Kidney capillary endothelial cell (primary cell): ENCODE results near the gene MOSPD3.
A peak's percentile ranks its signal among the peaks of the same experiment; 100 is the strongest.

Experiments
- DNase-seq: peaks from one replicate; pipeline ENCODE4 v3.0.0-alpha.2; 2018; ENCODE audit warnings: low spot score

MOSPD3 gene

DNA sequence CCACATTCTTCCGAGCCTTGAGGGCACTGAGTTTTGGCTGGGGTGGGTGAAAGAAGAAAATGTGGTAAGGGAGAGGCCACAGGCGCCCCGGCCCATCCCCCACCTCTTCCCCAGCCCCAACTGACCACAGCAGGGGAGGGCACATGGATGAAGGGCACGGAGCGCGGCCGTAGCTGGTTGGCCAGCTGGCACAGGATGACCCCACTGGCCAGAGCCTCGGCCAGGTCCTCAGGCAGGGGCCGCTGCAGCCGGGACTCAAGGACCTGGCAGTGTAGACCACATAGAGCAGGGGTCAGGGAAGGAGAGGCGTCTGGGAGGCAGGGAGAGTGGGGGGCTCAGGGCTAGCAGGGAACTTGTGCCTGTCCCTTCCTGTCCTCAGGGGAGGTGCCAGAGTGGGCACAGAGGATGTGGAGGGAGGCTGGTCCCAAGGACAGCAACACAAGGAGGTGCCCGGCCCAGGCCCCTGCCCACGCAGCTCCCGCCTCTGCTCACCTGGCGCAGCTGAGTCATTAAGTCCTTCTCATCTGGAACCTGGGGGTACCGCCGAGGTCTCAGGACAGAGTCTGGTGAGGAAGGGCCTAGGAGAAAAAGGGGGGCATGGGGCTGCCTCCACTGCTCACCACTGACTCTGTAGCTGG lies 36.5 kb upstream of the MOSPD3 start:
- no peak for DNase-seq

DNA sequence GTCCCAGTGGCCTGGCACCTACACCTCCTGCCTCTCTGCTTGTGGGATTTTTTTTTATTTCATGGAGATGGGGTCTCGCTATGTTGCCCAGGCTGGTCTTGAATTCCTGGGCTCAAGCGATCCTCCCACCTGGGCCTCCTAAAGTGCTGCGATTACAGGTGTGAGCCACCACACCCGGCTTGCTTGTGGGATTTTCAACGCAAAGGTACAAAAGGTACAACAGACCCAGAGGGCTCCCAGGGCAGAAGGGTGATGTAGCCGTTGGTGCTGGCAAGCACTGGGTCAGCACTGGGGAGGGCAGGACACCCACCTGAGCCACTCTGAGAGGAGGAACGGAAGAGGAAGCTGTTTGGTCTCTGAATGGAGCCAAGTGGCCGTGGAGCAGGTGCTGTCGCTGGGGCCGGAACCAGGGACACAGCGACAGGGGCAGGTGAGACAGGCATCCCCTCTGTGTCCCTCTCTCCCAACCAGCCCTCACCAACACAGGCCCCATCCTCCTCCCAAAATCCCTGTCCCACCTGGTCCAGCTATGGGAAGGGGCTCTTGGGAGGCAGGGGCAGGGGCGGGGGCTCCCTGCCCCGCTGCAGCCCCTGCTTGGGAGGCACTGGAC lies 35.9 kb upstream of the MOSPD3 start:
- no peak for DNase-seq

DNA sequence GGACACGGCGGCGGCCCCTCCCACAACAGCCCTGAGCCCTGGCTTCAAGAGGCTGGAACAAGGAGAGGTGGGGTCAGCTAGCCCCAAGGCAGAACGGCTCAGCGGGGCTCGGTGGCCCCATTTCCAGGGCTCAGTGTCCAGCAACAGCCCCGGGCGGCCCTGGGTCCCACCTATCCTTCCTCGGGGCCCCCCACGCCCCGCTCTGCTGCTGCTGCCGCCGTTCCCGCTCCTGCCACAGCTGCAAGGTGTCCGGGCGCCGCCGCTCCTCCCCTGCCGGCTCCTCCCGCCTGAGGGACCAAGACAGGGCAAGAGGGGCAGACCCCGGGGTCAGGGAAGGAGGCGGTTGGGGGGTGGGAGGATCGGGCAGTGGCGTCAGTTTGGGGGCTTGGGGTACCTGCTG lies 35.2 kb upstream of the MOSPD3 start:
- no peak for DNase-seq

DNA sequence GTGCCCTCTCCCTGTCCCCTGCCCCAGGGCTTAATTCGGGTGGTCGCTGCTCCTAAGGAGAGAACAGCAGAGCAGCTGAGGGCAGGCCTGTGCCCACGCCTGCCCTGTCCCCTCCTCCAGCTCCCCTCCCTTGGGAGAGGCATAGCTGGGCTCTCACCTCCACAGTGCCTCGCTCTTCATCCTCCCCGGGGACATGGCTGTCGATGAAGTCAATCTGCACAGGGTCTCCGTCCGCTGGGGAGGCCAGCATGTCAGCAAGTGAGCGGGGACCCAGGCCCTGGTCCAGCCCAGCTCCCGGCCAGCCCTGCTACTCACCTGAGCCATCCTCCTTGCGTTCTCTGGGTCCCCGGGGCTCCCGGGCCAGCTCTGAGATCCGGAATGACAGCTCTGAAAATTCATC lies 34.8 kb upstream of the MOSPD3 start:
- DNase-seq, result no peak

DNA sequence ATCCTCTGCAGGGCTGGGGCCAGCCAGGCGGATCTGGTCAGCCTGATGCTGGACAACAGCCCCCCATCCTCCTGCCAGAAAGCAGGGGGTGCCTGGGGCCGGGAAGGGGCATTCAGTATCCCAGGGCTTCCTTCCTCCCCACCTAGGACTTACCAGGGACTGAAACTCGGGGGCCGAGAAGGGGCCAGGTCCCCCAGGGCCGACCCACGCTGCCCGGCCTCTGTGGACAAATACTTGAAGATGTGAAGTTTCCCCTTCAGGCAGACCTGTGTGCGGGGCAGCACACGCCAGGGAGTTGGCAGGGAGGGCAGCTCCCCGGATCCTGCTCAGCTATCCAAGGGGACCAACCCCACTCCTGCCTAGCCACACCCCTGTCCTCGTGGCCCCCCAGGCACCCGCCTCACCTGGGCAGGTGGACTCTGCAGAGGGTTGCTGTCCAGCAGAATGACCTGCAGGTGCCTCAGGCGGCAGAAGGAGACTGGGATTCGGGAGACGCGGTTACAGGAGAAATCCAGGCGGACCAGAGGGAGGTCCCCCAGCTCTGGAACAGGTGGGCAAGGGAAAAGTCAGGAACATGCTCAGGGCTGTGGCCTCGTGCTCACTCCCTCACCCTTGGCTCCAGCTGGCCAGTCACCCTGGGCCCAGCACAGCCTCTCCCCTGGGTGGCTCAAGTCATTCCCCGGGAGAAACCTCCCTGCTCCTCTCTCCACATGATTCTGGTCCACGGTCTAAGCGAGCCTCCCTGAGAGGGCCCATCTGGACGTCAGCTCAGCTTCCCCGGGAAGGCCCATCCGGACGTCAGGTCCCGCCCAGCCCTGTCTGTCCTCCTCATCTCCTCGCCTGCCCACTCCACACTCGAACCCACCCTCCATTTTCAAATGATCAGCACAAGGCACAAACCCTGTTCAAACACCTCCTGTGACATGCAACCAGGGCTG lies 33.8 kb upstream of the MOSPD3 start:
- no peak for DNase-seq

DNA sequence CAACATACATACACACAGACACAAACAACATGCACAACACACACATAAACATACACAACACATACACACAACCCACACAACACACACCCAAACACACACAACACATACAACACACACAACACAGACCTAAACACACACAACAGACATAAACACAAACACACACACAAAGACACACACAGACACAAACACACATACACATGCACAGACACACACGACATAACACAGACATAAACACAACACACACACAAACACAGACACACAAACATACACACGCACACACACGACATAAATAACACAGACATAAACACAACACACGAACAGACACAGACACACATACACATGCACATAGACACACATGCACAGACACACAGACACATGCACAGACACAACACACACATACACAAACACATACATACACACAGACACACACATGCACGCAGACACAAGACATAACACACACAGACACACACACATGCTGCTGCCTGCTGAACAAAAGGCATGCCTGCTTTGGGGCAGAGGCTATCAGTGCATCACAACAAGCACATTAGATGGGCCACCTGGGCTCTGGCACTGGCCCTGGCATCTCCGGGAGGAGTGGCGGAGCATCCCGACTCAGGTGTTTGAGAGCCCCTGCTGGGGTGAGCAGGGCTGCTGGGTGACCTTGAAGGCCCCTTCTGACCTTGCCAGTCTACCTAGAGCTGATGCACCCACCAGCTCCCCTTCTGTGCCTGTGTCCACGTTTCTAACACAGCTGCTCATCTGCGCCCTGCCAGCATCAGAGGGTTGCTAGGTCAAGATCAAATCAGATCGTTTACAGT lies 31.7 kb upstream of the MOSPD3 start:
- no peak for DNase-seq

DNA sequence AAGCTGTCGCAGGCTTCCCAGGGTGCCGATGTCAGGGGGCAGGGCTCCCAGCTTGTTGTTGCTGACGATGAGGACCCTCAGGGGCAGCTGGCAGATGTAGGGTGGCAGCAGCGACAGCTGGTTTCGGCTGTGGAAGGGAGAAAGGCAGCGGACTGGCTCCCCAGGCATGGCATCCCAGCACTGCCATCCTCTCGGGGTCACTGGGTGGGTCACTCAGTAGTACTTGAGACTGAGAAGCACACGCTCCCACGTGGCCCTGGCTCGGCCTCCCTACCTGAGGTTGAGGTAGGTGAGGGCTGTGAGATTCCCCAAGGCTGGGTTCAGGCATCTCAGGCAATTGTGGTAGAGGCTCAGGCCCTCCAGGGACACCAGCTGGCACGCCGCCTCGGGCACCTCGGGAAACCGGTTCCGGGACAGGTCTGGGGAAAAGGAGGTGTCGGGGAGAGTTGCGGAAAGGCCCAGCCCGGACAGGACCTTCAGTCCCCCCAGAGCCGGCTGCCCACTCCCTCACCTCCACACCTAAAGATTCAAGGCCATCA lies 30.2 kb upstream of the MOSPD3 start:
- no peak for DNase-seq

DNA sequence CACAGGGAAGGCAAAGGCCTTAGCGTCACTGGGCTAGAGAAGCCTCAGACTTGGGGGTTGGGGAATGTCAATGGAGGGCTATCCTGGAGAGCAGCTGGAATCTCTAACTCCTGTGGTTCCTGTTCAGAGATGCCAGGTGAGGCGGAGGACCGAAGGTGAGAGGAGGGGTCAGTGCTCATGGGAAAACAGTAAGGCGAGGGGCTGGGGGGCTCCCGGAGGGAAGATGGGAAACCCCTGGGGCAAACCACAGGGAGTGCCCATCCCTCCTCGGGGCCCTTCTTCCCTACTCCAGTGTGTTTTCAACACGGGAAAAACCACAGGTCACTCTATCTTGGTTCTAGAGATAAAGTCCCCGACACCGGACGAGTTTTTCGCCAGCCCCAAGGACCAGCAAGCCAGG lies 29.7 kb upstream of the MOSPD3 start:
- no peak for DNase-seq

DNA sequence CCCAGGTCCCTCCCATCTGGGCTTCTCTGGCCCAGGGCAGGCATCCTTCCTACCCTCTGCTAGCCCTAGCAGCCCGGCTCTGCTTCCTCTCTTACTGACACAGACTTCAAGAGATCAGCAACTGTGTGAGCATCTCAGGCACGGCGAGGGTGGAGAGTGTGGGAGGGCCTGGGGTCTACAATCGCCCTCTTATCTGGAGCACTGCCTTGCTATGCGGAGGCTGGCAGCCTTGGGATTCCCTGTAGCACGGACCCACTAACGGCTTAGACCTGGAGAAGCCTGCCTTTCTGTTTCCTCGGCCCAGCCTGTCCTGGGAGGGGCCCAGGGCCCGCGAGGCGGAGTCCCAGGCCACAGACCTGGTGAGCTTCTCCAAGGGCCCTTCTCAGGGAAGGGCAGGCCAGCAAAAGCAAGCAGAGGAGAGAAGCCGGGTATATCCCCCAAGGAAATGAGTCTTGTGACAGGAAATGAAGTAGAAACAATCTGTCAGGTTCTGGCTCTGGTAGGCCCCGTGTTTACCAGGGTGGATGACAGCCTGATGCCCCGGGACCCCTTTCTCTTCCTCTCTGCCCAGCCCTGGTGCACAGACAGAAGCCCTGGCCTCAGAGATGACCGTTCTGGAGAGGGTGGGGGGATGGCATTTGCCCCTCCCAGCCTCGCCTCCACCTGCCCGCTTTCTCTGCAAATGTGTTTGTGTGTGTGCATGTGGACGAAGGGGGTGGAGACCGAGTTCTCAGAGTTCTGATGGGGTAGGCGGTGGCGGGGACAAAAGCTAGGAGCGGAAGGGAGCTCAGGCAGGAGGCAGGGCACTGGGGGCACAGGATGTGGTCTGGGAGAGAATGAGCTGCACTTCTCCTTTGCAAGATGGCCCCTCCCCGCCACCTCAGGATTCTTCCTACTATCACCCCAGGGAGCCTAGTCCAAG lies 28.9 kb upstream of the MOSPD3 start:
- DNase-seq, result peak; percentile 42

DNA sequence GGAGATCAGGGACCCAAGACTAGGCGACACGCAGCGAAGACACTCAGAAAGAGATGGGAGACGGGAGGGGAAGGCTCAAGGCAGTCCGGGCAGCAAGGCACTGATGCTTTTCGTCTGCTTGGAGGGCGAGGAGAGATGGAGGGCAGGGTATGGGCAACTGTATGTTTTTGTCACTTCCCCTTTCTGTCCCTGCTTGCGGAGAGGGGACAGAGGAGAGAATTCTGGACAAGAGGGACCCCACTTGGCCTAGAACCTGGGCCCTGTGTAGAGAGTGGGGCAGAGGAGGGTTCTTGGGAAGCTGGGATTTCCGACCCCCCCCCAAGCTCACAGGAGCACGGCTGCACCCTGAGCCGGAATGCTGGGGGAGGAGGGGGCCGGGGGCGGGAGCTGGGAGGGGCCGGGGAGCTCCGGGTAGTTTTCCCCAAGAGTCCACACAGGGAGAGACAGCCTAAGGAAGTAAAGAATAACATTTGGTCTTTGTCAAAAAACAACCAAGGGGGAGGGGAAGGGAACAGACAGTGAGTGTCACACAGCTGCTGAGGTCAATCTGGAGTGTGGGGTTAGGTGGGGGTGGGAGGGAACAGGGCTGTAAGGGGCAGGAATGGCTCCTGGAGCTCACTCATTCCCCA lies 28.2 kb upstream of the MOSPD3 start:
- DNase-seq, result no peak

DNA sequence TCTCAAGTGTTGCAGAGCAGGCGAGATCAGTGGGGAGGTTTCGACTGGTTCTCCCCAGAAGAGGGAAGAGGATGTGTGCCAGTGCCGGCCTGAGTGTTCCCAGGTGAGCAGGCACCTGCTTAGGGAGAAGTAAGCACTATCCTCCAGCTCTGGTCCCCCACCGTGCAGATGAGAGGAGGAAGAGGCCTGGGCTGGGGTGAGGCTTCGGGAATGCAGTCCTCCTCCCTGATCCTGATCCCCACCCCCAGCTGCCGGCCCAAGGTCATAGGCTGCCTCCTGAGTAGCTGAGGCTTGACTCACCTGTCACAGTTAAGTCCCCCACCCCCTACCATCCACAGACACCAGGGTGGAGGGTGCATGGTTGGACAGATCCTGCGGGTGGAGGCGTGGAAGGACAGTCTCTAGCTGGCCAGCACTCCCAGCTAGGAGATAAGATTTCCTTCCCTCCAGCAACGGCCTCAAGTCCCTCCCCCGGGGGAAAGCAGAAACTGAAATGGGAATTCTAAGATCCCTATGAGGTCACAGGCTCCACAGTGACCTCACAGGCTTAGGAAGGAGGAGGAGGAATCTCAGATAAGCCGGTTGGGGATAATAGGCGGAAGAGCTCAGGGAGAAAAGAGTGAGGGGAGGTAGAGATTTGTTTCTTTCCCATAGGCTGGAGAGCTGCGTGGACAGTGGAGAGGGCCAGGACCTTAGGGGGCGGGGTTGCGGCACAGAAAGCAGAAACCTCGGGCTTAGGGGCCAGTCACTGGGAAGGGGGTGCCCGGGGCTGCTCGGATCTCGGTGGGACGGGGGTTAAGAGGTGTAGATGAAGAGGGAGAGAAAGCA lies 27.4 kb upstream of the MOSPD3 start:
- peak; percentile 38 for DNase-seq

DNA sequence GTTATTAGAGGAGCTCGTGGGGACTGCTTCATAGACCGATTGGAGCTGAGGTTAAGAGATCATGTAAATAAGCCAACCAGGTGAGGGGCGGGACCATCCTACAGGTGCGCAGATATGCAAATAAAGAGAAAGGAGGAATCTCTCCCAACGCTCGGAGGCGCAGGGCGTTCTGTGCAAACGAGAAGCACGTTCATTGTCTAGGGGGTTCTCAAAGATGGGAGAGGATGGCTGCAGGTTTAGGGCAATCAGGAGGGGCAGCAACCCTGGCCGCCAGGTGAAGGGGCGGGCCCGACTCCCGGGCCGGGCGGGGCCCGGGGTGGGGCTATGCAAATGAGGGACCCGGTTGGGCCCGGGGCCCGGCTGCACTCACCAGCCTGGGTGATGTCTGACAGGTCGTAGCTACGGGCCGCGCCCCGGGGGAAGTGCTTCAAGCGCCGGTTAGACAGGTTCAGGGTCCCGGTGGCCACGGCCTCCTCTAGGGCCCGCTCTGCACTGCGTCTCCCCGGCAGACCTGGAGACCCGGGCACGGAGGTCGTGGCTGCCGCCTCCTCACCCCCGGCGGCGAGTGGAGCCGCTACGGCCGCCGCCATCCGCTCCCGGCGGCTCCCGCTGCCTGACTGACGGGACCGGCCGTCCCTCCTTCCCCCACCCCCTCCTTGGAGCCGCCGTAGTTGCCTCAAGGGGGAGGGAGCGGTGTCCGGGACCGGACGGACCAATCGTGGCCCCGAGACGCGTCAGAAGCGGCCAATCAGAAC lies 26.7 kb upstream of the MOSPD3 start, which contains the start of gene LRCH4:
Gene LRCH4 (minus strand): TSS at position 619 of the 755 bp plus-strand sequence. CDS start 29 bp downstream, at position 590.
- no peak for DNase-seq

DNA sequence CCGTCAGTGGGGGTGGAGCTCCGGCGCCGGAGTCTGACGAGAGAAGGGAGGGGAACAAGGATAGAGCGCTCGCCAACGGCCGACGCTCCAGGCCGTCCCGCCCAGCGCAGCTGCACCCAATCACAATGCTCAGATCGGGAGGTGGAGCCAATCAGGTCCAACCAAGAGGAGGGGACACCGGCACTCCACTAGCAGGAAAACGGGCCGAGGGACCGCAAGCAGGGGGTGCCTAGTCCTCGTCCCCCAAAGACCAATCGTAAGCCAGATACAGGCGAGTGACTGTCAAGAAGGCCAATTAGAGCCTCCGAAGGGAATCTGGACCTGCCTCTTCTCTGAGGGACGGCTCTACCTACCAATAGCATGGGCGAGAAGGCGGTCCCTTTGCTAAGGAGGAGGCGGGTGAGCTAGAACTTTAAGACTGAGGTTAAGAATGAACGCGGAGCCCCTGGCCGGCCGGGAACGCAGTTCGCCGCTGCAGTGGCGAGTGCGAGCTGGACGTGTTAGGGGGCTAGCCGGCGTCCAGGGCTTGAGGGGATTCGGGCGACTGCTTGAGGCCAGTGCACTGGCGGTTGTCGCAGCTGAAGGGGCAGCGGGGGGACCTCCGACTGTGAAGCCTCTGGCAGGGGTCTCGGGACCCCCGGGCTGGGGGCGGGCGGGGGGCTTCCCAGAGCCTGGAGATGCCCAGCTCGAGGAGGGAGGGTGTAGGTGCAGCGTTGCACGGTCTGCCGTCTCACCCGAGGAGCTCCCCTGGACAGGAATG lies 25.9 kb upstream of the MOSPD3 start, which contains the start of gene FBXO24:
Gene FBXO24 (plus strand): TSS at position 63 of the 760 bp plus-strand sequence. CDS start 298 bp downstream, at position 361.
- peak; percentile 99 for DNase-seq

DNA sequence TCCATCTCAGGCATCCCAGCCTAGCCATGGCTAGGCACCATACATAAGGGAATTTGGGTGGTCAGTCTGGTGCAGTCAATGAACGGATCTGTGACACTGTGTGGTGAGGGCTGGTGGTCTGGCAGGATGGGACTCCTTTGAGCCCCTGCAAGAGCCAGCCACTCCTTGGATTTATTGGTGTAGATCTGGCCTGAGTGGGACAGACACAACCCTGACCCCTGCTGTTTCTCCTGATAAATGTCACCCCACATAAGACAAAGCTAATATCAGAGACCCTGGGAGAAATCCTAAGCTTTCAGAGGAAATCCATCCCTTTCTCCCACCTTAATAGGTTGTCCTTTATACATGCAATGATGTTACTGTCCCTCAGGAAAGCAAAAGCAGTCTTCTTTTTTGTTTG lies 23.9 kb upstream of the MOSPD3 start:
- peak; percentile 44 for DNase-seq

DNA sequence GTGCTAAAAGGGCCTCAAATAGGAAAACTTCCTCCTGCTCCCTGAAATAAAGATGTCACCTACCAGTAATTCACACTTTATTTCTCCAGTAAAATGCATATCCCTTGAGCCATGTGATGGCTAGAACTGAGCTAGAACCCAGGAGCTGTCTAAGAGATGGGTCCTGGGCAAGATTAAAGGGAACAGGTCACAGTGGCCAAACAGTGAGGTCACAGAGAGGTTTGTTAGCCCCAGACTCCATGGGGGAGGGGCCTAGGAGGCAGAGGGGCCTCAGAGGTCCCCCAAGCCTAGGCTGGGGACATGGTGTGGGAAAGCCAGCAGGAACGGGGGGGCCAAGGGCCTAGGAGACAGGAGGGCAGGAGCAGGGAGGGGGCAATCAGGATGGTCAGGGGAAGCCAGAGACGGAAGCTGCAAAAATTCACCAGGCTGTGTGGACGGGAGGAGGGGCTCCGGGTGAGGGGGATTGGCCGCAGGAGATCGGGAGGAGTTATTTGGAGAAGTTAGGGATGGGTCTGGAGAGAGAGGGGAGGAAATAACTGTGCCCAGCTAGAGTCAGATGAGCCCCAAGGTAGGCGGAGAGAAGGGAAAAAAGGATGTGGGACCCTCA lies 22.9 kb upstream of the MOSPD3 start:
- no peak for DNase-seq

DNA sequence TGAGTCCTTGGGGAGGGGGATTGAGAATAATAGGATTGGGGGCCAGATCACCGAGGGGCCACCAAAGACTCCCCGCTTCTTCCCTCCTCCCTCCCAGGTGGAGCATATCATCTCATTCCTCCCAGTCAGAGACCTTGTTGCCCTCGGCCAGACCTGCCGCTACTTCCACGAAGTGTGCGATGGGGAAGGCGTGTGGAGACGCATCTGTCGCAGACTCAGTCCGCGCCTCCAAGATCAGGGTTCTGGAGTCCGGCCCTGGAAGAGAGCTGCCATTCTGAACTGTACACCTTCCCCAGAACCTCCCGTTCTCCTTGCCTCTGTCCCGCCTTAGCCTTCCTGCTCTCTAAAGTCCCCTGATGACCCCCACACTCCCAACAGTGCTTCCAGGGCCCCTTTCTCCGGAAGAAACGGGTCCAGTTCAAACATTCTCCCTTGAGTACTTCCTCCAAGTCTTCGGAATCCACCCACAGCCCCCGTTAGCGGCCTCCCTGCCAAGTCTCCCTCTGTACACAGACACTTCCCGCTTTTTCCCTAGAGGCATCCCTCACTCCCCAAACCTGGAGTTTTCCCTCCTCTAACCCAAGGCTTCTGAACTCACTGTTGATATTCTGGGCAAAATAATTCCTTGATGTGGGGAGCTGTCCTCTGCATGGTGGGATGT lies 22.1 kb upstream of the MOSPD3 start:
- no peak for DNase-seq

DNA sequence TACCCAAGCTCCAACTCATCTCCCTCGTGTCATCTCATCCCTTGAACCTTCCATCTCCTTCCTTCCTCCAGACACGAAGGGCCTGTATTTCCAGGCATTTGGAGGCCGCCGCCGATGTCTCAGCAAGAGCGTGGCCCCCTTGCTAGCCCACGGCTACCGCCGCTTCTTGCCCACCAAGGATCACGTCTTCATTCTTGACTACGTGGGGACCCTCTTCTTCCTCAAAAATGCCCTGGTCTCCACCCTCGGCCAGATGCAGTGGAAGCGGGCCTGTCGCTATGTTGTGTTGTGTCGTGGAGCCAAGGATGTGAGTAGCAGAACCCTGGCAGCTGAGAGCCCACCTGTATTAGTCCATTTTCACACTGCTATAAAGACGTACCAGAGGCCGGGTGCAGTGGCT lies 20.7 kb upstream of the MOSPD3 start:
- DNase-seq, result no peak
